ENCODE data around the gene FYN. TPM values are rescaled to one million over a fixed set of nuclear protein-coding genes. Genes with fewer than 3 reads are reported as not detected.
"Not testable (repeated sequence)": the region's sequence is repeated elsewhere in the genome, so short reads cannot be mapped to it uniquely, and the experiment has no call there.

Gene FYN
- polyA plus RNA-seq, 1 donor from 2014 or later, result 45.9 TPM

DNA sequence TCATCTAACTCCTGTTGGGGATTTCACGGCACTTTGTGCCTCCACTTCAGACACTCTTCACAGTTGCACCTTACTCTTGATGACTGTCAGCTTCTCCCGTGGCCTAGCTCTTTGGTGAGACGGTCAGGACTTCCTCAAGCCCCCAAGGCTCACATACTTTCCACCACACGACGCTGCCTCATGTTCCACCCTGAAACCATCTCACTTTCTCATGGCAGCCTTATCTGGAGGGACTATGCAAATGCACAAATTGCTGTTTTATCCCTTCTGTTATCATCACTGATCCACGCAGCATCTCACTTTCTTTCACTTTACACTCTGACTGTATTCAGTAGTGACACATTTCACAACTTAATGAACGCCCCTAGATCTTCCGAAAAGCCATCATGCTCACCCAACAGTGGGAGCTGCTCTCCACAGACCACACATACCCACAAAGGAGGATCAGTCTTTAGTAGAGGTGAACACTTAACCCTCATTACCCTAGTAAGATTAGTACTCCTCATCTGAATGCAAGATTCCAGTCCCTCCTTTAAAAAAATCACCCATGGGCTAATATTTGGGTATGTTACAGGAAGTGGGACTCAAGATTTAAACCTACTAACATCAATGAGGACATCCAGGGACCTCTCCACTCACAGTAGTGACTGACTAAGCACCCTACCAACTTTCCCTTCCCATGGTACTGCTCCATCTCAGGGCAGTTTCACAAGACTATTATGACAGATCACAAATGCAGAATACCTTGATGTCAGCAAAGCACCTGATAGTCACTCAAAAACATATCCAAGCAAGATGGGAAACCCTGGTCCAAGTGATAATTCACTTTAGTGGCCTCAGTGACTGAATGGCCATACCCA, 35.4 kb downstream of the FYN start:
- H3K27ac Mint-ChIP-seq, result peak overlapping the region in 2 of 3 donors; percentile 4 to 55
- no peaks in the 10 kb centered on the region for H3K9me3 Mint-ChIP-seq
- H3K27me3 Mint-ChIP-seq, result no peaks in the 10 kb centered on the region
- H3K4me3 Mint-ChIP-seq, result peak overlapping the region in 2 of 4 donors; percentile 67 to 76
- peaks cover 25 to 45% (median 26%) of the 10 kb centered on the region in 3 donors for H3K4me1 Mint-ChIP-seq
- no peaks in the 10 kb centered on the region for H3K36me3 Mint-ChIP-seq

- H3K4me3 Mint-ChIP-seq, result no peak overlapping the region
- no peaks in the 10 kb centered on the region for H3K27me3 Mint-ChIP-seq
- no peaks in the 10 kb centered on the region for H3K36me3 Mint-ChIP-seq
- peaks cover 27 to 48% (median 29%) of the 10 kb centered on the region in 3 donors for H3K4me1 Mint-ChIP-seq
- H3K9me3 Mint-ChIP-seq, result no peaks in the 10 kb centered on the region
- H3K27ac Mint-ChIP-seq, result no peak overlapping the region
Measured at GRCh38 chr6:111837007-111837406, 36.2 kb downstream of the FYN start.

- Mint-ChIP-seq H3K27ac (peak overlapping the region in 1 of 3 donors; percentile 80), H3K36me3 (no peaks in the 10 kb centered on the region), H3K4me3 (no peak overlapping the region), H3K9me3 (no peaks in the 10 kb centered on the region), H3K4me1 (peaks cover 21 to 48% (median 29%) of the 10 kb centered on the region in 3 donors), H3K27me3 (no peaks in the 10 kb centered on the region)
Measured at GRCh38 chr6:111835807-111836206, 37.4 kb downstream of the FYN start.

- H3K36me3 Mint-ChIP-seq, H3K27ac Mint-ChIP-seq, H3K27me3 Mint-ChIP-seq, H3K9me3 Mint-ChIP-seq: not testable (repeated sequence)
- Mint-ChIP-seq H3K4me3 (peak overlapping the region in 1 of 4 donors; percentile 6), H3K4me1 (peaks cover 21 to 48% (median 29%) of the 10 kb centered on the region in 3 donors)
Measured at GRCh38 chr6:111835398-111835797, 37.9 kb downstream of the FYN start.

- peaks cover 21 to 45% (median 29%) of the 10 kb centered on the region in 3 donors for H3K4me1 Mint-ChIP-seq
- H3K4me3 Mint-ChIP-seq, result peak overlapping the region in 1 of 4 donors; percentile 50
- no peaks in the 10 kb centered on the region for H3K27me3 Mint-ChIP-seq
- H3K27ac Mint-ChIP-seq, result peak overlapping the region in 1 of 3 donors; percentile 52
- H3K36me3 Mint-ChIP-seq, result peaks cover under 1% of the 10 kb centered on the region
- H3K9me3 Mint-ChIP-seq, result no peaks in the 10 kb centered on the region
Measured at GRCh38 chr6:111834356-111834755, 38.9 kb downstream of the FYN start.

DNA sequence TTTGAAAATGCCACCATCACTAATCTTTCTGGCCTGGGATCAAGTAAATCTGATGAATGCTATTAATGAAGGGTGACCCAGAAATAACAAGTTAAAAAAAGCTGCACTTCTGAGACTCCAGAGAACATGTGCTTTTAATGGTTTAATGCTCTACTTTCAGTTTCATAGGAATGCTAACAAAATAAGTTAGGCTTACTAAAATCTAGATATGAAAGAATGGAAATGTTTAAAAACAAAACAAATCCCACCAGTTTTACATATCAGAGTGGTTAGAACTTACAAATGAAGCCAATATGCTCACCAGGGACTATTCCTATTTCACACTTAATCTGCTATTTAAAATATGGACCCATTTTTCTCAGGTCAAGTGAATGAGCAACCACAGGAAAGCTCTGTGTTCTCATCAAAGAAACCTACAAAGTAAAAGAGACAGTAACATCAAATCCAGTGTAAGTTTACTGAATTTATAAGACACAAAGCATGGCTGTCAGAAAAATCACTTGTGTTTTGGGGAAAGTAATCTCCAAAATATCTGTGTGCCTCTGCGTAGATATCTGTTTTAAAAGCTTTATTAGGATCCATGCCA, 40.3 kb downstream of the FYN start:
- Mint-ChIP-seq H3K27ac (no peak overlapping the region), H3K27me3 (no peaks in the 10 kb centered on the region), H3K4me1 (peaks cover 11 to 32% (median 18%) of the 10 kb centered on the region in 3 donors), H3K36me3 (peaks cover 3% of the 10 kb centered on the region), H3K4me3 (no peak overlapping the region), H3K9me3 (no peaks in the 10 kb centered on the region)

- Mint-ChIP-seq H3K9me3 (no peaks in the 10 kb centered on the region), H3K27ac (no peak overlapping the region), H3K4me3 (no peak overlapping the region), H3K4me1 (peaks cover 7 to 25% (median 11%) of the 10 kb centered on the region in 3 donors), H3K27me3 (no peaks in the 10 kb centered on the region), H3K36me3 (peaks cover 3% of the 10 kb centered on the region)
Measured at GRCh38 chr6:111831408-111831807, 41.8 kb downstream of the FYN start.

DNA sequence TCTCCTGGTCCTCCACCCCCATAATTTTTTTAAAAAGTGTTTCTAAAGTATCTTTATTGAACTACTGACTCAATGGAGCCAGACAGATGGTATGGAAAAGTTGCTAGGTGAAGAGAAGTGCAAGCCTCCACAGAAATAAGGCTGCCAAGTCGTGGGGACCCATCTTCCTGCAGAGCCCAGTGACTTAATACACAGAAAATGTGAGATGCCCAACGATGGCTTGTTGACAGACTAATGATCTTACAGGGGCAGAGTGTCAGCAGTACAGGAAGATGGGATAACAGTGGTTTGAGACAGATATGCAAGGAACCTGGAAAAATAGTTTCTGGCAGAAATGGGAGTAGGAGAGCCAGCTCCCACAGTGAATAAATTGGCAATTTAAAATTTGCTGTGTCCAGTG, 43.3 kb downstream of the FYN start:
- Mint-ChIP-seq H3K9me3 (no peaks in the 10 kb centered on the region), H3K27ac (no peak overlapping the region), H3K36me3 (peaks cover 3% of the 10 kb centered on the region)

DNA sequence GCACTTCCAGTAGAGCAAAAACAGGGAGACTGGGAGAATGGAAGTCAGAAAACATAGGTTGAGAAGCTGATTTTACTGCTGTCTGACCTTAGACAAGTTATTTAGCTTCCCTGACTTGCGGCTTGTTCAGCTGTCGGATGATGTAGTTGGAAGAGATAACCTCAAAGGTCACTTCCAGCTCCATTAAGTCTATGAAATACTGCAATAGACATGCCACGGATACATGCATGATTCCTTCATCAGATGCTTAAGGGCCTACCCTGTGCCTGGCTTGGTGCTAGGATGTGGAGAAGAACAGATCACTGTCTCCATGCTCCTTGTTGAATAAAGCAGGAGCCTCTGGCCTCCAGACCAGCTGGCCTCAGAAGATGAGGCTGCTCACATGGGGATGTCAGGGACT, 43.7 kb downstream of the FYN start:
- Mint-ChIP-seq H3K36me3 (peaks cover 3% of the 10 kb centered on the region), H3K9me3 (no peaks in the 10 kb centered on the region), H3K4me3 (no peak overlapping the region), H3K27me3 (no peaks in the 10 kb centered on the region), H3K27ac (no peak overlapping the region), H3K4me1 (peaks cover 8 to 25% (median 14%) of the 10 kb centered on the region in 3 donors)

More for the DNA sequence above, 43.3 kb downstream of the FYN start:
- no peak overlapping the region for H3K4me3 Mint-ChIP-seq
- no peaks in the 10 kb centered on the region for H3K27me3 Mint-ChIP-seq
- H3K4me1 Mint-ChIP-seq, result peaks cover 7 to 23% (median 11%) of the 10 kb centered on the region in 3 donors

DNA sequence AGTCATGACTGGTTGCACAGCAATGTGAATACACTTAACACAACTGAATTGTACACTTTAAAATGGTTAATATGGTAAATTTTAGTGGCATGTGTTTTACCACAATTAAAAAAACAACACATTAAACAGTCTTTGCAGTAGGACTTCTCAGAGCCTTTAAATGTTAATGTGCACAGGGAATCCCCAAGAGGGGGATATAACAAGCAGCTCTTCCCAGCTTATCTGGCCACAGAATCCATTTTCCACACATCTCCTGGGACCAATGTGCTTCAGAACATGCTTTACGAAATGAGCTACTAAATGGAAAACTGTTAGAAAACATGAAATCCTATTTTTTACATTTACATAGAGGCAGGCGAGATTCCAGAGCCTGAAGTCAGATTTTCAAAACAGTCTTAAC, 44.4 kb downstream of the FYN start:
- Mint-ChIP-seq H3K4me3 (no peak overlapping the region), H3K4me1 (peaks cover 15 to 29% (median 20%) of the 10 kb centered on the region in 3 donors), H3K36me3 (peaks cover 3% of the 10 kb centered on the region), H3K9me3 (no peaks in the 10 kb centered on the region), H3K27me3 (no peaks in the 10 kb centered on the region), H3K27ac (peak overlapping the region in 1 of 3 donors; percentile 3)

DNA sequence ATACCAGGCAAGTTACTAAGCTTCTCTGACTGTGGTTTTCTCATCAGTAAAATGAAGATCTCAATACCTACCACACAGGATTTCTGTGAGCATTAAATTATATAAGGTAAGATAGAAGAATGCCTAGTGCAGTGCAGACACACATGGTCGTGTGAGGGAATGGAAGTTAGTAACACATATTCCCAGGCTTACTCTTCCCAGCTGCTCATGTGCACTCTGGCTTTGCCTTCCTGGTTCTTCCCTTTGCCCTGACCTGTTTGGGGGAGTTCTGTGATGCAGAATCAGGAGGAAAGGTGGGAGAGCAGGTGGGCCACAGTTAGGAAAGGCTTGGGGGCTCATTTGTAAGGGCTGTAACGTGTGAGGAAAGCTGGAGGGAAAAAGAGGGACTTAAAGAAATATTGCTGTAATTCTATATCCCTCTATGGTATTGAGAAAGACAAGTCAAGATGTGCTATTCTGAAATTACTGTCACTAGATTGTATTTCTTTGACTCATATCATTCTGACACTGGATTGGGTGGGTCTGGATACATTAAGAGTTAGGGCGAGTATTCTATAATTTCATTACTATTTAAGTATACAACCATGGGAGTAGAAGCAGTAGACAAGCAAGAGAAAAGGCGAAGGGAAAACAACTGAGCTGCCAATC, 47.7 kb downstream of the FYN start:
- Mint-ChIP-seq H3K27ac (no peak overlapping the region), H3K4me1 (peaks cover 14 to 20% (median 15%) of the 10 kb centered on the region in 3 donors), H3K27me3 (no peaks in the 10 kb centered on the region), H3K4me3 (no peak overlapping the region), H3K36me3 (peaks cover 3% of the 10 kb centered on the region), H3K9me3 (peaks cover 0 to 1% (median 0%) of the 10 kb centered on the region in 3 donors)

DNA sequence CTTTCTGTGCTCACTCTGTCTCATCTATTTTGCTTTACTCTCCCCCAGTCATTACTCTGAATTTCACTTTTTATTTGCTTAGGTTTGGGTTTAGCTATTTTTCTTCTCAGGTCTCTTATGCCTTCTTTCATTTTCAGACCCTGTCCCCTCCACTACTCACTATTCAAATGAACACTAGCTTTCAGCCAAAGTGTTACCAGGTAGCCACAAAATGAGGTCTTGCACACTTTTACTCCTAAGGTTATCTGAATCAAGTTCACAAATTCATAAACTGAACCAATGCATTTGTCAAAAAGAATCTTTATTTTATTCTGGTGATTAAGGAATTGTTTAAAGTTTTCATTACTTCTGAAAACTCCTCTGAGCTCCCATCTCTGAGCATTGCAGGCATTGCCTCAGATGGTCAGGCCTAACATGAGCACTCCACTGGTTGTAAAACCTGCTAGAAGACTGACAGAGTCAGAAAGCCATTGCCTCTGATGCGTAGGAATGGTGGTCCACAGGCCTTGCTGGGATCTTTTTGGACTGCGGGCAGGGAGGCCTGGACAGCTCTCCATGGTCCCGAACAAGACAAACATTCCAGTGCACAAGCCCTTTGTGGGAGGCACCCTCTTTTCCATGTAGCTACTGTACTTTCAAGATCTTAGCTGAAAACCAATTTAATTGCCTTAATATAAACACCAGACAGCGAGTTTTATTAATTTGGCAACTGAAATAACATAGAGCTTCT, 48.5 kb downstream of the FYN start:
- H3K36me3 Mint-ChIP-seq, result peaks cover 3% of the 10 kb centered on the region
- H3K27me3 Mint-ChIP-seq, result no peaks in the 10 kb centered on the region
- H3K27ac Mint-ChIP-seq, result peak overlapping the region in 1 of 3 donors; percentile 8
- peaks cover 0 to 1% (median 0%) of the 10 kb centered on the region in 3 donors for H3K9me3 Mint-ChIP-seq
- peak overlapping the region in 1 of 4 donors; percentile 10 for H3K4me3 Mint-ChIP-seq
- peaks cover 14 to 20% (median 15%) of the 10 kb centered on the region in 3 donors for H3K4me1 Mint-ChIP-seq

DNA sequence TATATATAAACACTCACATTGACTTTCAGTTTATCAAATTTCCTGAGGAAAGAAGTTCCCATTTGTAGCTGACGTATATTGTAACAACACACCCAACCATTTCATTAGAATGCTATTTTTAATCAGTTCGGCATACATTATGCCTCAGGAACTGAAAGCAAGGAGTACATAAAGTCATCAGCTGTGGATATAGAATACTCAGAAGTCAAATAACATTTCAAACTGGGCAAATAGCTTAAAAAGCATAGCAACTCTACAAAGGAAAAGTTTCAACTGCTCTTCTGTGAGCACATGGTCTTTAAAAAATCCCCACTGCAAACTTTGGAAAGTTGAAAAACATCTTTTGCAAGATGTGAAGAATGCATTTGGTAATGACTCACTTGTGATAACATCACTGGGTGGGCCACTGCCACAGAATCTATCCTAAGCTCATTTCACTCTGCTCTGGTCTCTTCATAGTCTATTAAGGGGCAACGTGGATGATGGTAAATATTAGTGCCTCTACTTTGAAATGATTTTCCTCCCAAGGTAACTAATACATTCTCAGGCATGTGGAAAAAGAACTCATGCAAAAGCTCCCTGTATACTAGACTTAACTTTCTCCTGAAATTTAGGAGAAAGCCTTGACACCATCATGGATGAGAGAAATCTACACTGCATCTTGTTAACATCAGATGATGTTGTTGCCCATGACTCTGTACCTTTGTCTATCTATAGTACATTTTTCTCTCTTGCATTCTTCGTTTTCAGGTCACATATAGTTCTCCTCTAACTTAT, 49.2 kb downstream of the FYN start:
- Mint-ChIP-seq H3K27me3 (no peaks in the 10 kb centered on the region), H3K9me3 (peaks cover 0 to 1% (median 0%) of the 10 kb centered on the region in 3 donors), H3K4me3 (peak overlapping the region in 1 of 4 donors; percentile 10), H3K36me3 (no peaks in the 10 kb centered on the region), H3K27ac (peak overlapping the region in 1 of 3 donors; percentile 8), H3K4me1 (peaks cover 18 to 24% (median 21%) of the 10 kb centered on the region in 3 donors)

- Mint-ChIP-seq H3K4me3 (no peak overlapping the region), H3K9me3 (peaks cover 0 to 1% (median 0%) of the 10 kb centered on the region in 3 donors), H3K36me3 (peaks cover 3% of the 10 kb centered on the region), H3K27ac (peak overlapping the region in 1 of 3 donors; percentile 4), H3K4me1 (peaks cover 22 to 30% (median 23%) of the 10 kb centered on the region in 3 donors), H3K27me3 (no peaks in the 10 kb centered on the region)
Measured at GRCh38 chr6:111823012-111823411, 50.2 kb downstream of the FYN start.

Data from IgD-negative memory B cell (primary cell).